GM18858 (cell line): ENCODE results near the gene GRM7.

Experiments used
- ATAC-seq: cut with Tn5 transposase; IDR thresholded peaks from one replicate; pipeline ENCODE4 v1.9.1; 2021; ENCODE audit not compliant: unreplicated experiment

Gene GRM7

GRCh38 chr3:7469866-7470265, 609.0 kb downstream of the GRM7 start:
- ATAC-seq = no peak

DNA sequence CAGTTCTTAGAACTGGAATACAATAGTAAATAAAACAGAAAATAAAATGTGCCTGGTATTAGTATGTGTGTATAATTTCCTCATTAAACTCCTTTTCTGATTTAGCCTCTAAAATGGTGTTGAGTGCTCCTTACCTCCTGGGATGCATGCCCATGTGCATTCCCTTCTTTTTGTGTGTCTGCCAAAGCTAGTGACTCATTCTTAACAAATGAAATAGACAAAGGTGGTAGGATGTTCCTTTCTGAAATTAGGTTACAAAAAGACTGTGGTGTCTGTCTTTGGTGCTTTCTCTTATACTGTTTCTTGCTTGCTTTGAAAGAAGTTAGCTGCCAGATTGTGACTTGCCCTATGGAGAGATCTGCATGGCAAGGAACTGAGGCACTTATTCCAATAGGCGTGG, 623.7 kb downstream of the GRM7 start:
- no peak for ATAC-seq

- no peak for ATAC-seq
Observed at GRCh38 chr3:7487763-7488162, 626.8 kb downstream of the GRM7 start.

DNA sequence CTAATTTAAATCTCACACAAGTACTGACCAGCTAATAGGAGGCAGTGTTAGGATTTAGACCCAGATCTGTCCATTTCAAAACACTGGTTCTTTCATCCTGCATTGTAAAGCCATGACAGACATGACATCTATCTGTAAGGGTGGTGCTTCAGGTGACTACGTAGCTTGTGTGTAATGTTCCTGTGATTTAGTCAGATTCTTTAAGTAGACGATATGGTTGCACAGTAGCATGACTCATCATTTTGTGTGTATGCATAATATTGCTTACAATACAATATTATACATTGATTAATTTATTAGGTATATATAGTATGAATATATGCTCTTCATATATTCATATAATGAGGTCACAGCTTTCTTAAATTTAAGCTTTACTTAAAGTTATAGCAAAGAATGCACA, 628.5 kb downstream of the GRM7 start:
- ATAC-seq = no peak

DNA sequence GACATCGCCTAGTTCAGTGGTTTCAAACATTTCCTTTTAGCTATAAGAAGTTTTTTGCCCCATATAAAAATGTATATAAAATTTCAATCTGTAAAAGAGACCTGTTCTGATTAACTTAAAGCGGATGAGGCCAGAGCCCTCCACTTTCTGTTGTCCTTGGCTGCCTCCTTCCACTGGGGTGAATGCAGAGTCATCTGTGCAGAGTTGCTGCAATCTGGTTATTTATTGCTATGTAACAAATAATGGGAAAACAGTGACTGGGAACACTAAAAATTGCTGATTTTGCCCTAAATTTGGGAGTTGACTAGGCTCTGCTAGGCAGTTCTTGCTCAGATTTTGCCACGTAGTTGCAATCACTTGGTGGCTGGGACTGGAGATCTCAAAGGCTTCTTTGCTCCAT, 637.8 kb downstream of the GRM7 start:
- ATAC-seq = no peak

- ATAC-seq = no peak
Observed at GRCh38 chr3:7503431-7503830, 642.5 kb downstream of the GRM7 start.

DNA sequence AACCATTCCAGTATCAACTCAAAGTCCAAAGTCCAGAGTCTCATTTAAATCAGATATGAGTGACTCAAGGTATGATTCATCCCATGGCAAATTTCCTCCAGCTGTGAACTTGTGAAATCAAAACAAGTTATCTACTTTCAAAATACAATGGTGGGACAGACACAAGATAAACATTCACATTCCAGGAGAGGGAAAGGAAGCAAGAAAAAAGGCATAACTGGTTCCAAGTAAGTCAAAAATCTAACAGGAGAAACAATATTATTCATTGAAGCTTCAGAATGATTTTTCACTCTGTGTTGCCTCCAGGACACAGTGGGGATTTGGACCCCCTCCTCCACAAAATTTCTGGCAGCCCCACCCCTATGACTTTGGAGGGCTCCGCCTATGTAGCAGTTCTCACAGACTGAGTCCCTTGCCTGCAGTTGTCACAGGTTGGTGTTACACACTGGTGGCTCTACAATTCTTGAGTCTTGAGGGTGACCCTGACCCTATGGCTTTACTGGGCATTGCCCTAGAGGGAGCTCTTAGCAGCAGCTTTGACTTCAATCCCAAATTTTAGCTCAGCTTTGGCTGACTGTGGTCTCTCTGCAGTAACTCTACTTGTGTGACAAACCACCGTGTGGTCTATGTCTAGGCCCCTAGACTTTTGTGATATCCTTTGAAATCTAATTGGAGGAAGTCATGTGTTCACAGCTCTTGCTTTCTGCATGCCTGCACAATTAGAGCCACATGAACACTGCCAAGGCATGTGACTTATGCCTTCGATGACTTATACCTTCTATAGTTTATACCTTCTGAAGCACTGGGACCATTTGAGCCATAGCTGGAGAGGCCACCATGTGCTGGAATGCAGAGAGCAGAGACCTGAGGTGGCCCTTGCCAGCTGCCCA, 644.2 kb downstream of the GRM7 start:
- no peak for ATAC-seq

DNA sequence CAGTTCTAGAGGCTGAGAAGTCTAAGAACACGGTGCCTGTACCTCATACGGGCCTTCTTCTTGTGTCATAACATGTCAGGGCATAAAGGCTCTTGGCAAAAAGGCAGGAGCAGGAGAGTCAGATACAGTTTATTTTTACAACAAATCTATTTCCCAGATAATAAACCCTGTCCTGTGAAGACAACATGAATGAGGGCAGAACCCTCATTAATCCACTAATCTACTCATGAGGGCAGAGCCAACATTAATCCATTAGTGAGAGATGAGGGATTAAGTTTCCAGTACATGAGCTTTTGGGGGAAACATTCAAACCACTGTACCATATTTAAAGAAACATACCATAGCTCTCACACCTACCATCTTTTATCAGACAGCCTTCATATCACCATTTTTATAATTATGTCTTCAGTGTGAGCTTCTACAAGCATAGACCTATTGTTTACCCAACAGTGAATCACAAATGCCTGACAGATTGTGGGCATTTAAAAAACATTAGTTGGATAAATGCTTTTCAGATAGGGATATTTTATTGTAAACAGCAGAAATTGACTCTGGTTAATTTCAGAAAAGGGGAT, 645.8 kb downstream of the GRM7 start:
- no peak for ATAC-seq

DNA sequence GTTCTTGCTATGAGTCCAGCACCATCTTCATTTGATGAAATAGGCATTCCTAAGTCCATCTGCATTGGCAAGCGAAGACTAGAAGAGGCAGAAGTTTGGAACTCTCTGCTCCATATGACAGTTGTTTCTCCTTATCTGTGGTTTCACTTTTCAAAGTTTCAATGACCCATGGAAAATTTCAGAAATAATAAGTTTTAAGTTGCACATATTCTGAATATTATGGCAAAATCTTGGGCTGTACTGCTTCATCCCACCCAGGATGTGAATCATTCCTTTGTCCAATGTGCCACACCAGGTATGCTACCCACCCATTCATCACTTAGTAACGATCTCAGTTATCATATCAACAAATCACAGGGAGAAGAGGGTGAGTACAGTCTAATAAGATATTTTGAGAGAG, 647.9 kb downstream of the GRM7 start:
- ATAC-seq = no peak

GRCh38 chr3:7512048-7512447, 651.1 kb downstream of the GRM7 start:
- ATAC-seq = no peak

DNA sequence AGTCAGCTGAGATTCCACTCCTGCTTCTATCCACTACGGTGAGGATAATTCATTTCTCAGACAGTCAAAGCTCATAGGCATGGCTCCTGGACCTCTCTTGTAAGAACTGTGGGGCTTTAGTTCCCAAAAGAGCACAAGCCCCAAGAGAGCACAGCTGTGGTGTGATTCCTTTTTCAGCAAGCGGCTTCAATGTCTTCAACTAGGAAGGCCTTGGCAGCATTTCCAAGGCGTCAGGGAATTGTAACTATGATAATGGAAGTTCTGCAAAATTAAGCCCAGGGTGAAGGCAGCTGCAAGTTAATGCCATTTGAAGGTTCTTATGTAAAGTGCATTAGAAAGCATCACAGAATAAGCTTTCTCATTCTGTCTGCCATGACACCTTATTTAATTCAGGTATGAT, 657.1 kb downstream of the GRM7 start:
- ATAC-seq = no peak

- ATAC-seq = no peak
Observed at GRCh38 chr3:7518456-7518855, 657.5 kb downstream of the GRM7 start.

GRCh38 chr3:7520059-7520458, 659.1 kb downstream of the GRM7 start:
- ATAC-seq = no peak

DNA sequence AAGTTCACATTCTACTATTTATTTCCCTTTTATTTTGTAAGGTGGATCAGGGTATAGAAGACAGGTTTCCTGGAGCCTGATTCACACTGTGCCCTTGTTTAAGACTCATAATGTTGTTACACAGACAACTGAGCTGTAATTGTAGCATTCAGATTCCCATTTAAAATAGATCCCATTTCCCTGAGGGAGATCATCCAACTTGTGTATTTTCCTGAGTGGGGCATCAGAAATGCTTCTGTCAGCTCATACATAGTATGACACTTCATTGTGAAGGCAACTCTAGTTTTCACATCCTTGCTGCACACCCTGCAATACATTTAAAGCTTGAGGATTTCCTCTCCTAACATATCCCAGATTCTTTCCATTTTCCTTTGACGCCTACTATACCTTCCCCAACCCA, 659.7 kb downstream of the GRM7 start:
- ATAC-seq = no peak

DNA sequence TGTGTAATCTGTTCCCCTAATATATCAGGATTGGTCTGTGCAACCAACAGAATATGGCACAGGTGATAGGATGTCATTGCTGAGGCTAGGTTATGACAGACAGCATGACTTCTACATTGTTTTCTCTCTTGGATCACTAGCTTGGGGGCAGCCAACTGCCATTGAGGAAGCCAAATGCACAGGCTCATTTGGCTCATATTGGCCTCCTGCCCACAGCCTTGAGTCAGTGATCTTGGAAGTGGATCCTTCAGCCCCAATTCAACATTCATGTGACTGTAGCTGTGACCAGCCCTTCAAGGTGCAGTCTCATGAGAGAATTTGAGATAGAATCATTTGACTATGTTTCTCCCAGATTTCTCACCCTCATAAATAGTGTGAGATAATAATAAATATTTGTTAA, 675.6 kb downstream of the GRM7 start:
- ATAC-seq = no peak

DNA sequence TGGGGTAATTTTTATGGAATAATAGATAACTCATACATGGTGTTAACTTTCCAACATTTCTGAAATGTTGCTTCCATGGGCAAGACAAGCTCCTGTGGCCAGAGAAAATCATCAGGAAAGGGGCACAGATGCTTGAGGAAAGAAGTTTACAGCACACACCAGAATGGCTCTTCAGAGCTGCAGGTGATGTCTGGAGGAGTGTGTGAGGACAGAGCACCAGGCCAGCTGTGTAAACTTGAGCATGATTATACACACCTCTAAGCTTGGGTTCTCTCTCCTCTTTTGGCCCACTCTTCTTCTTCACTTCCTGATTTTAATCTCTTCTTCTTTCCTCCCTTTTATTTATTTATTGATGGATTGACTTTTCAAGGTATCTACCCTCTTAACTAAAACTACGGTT, 676.0 kb downstream of the GRM7 start:
- ATAC-seq = no peak

DNA sequence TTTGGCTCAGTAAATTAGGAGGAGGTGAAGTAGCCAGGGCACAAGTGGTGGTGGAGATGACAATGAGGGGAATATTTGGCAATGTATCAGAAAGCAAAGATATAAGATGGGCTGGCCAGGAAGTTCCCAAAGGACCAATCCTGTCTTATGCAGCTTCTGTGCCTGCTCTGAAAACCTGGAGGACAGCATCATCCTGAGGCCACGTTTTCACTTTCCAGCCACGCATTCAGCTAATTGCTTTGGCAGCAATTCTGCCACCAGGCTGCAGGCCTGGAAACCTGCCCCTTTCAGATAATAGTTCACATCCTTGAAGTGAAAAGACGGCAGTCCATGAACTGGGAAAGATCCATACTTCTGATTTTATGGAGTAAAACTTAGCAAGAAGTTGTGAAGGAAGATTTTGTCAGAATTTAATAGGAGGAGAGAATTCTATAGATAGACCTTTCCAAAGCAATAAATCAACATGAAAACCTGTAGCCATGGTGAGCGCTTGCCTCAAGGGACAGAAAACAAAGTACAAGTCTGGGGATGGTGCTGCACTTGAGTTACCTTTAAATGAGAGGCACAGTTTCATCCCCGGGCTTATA, 682.5 kb downstream of the GRM7 start:
- no peak for ATAC-seq

GRCh38 chr3:7545334-7545733, 684.4 kb downstream of the GRM7 start:
- no peak for ATAC-seq

GRCh38 chr3:7546253-7546652, 685.3 kb downstream of the GRM7 start:
- no peak for ATAC-seq

DNA sequence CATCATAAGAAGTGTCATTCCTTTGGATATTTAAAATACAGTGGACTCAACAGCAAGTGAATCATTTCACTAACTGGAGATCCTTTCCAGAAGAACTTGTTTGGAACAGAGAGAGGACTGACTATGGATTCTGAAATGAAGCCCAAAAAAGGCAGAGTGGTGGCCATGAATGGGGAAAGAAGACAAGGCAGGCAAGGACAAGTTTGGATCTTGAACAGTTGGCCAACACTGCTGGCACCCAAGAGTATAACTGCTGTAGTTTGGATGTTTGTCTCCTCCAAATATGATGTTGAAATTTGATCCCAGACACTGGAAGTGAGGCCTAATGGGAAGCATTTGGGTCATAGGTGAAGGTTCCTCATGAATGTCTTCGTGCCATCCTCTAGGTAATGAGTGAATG, 686.9 kb downstream of the GRM7 start:
- ATAC-seq = no peak

GRCh38 chr3:7562892-7563291, 702.0 kb downstream of the GRM7 start:
- no peak for ATAC-seq

- no peak for ATAC-seq
Observed at GRCh38 chr3:7565574-7565973, 704.7 kb downstream of the GRM7 start.
